GM19025 (cell line): ENCODE results near the gene HMCN2.
"Not testable (repeated sequence)": the region's sequence is repeated elsewhere in the genome, so short reads cannot be mapped to it uniquely, and the experiment has no call there.

Experiments
- ATAC-seq: cut with Tn5 transposase; IDR thresholded peaks from one replicate; pipeline ENCODE4 v1.9.1; 2021; ENCODE audit warnings: mild to moderate bottlenecking, low read depth, moderate library complexity; ENCODE audit not compliant: unreplicated experiment

HMCN2 gene

GRCh38 chr9:130327070-130327780, 61.7 kb downstream of the HMCN2 start:
- ATAC-seq = no peak

DNA sequence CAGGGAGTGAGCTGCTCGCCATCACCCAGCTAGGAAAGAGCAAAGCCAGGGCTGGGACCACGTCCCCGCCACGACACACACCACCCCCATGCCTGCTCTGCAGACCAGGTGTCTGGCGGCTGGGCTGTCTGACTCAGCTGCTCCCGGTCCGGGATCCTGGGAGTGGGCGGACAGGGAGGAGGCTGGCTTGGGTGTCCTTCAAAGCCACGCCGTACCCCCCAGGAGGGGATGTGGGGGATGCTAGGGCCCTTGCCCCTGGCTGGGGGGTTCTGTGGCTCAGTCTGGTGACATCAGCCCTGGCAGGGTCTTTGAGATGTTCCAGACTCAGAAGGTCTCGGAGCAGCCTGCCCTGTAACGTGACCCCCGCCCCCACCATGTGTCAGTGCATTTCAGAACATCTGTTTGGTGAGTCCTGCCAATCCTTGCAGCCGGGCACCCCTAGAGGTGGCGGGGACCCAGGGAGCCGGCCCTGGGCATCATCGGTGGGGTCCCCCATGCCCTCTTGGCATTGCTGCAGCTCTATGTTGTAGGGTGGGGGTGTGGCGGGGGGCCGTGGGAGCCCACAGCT, 62.3 kb downstream of the HMCN2 start:
- ATAC-seq = no peak

GRCh38 chr9:130328349-130328801, 62.8 kb downstream of the HMCN2 start:
- ATAC-seq = no peak

GRCh38 chr9:130329061-130329460, 63.5 kb downstream of the HMCN2 start:
- no peak for ATAC-seq

DNA sequence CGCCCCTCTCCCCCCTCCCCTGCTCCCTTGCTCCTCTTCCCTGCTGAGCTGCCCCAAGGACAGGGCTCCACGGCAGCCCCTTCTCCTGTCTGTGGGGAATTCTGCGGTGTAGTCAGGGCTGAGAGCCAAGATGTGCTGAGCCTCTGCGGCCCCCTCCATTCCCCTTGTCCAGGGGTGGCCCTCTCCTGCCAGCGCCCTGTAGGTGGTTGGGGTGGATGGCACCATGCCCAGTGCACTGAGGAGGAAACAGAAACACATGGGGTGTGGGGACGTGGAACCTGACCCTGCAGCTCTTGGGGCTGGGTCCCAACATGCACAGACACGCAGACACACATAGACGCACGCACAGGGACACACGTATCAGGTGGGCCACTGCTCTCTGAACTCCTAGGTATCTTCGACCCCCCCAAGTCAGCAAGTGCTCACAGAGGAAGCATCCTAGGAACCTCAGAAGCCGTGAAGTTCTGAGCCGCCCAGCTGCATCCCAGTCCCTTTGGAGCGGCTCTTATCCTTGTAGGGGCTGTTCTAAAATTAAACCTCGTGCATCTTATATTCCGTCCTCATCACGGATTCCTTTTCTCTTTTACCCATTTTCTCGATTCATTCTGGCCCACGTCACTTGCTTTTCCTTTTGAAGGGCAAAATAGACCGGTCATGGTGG, 64.8 kb downstream of the HMCN2 start:
- ATAC-seq = no peak

- ATAC-seq = no peak
These were observed 65.5 kb downstream of the HMCN2 start for GRCh38 chr9:130331061-130331460.

- no peak for ATAC-seq
These were observed 66.0 kb downstream of the HMCN2 start for GRCh38 chr9:130331573-130331972.

- ATAC-seq = no peak
These were observed 66.9 kb downstream of the HMCN2 start for GRCh38 chr9:130332384-130332926.

DNA sequence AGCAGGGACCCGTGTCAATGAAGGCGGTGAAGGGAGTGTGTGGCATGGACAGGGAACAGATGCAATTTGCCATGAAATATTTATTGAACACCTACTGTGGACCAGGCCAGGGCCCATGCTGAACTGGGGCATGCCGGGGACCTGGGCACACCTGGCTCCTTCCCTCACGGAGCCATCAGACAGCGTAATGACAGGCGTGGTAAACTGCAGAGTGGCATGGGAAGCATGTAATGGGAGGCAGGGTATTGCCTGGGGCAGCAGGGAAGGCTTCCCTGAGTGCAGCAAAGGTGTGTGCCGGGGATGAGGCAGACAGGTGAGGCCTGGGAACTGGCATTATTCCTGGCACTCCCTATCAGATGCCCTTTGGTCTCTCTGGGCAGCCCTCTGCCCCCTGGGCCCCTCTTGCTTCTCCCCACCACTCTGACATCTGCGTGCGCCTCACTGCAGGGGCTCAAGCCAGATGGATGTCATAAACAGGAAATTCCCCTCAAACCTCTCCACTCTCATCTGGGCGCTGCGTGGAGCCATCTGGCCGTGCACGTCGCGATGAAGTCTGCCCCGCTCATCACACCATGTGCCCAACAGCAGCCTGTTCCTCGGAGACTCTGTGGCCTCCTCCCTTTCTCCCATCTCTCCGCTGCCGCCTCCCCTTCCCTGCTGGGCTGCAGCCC, 67.6 kb downstream of the HMCN2 start:
- no peak for ATAC-seq

DNA sequence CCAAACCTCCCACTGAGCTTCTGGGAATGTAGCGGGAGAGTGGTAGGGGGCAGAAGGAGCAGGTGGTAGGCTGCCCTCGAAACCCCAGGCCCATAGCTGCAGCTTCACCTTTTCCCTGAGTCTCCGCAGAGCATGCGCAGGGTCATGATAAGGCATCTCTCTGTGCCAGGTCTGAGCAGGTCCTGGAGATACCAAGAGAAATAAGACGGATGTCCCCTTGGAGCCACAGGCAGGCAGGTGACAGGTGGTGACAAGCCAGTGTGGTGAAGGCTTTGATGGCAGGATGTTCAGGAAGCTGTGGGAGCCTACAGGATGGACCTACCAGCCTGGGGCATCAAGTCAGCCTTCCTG, 68.1 kb downstream of the HMCN2 start:
- no peak for ATAC-seq

- ATAC-seq = no peak
These were observed 69.4 kb downstream of the HMCN2 start for GRCh38 chr9:130334915-130335314.

GRCh38 chr9:130336027-130336610, 70.6 kb downstream of the HMCN2 start:
- no peak for ATAC-seq

DNA sequence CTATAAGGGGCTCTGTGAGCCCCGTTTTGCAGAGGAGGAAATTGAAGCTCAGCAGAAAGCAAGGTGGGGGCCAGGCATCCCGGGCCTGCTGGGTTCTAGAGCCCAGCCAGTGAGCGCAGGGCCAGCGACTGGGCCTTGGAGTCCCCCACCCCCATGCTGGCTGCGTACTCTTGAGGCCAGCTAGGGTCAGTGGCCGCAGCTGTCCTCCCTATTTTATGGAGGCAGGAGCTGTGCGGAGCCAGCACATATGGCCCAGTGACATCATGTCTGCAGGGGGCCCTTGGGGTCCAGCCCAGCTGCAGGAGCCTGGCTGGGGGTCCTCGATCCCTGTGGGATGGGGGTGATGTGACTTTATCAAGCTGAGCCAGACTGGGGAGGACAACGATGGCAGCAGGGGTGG, 71.3 kb downstream of the HMCN2 start:
- ATAC-seq = no peak

DNA sequence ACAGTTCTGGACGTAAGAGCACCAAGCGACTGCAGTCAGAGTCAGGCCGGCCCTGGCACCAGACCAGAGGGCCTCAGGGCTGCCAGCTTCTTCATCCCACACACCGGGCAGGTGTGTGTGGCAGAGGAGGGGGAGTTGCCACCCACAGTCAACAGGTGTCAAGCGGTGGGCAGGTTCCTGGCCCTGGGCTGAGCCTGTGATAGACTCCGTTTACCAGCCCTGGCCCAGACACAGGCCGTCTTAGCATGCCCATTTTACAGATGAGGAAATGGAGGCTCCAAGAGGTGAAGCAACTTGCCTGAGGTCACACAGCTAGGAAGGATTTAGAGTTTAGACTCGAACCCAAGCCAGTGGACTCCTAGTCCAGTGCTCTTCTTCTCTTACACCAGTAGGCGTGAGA, 71.8 kb downstream of the HMCN2 start:
- no peak for ATAC-seq

DNA sequence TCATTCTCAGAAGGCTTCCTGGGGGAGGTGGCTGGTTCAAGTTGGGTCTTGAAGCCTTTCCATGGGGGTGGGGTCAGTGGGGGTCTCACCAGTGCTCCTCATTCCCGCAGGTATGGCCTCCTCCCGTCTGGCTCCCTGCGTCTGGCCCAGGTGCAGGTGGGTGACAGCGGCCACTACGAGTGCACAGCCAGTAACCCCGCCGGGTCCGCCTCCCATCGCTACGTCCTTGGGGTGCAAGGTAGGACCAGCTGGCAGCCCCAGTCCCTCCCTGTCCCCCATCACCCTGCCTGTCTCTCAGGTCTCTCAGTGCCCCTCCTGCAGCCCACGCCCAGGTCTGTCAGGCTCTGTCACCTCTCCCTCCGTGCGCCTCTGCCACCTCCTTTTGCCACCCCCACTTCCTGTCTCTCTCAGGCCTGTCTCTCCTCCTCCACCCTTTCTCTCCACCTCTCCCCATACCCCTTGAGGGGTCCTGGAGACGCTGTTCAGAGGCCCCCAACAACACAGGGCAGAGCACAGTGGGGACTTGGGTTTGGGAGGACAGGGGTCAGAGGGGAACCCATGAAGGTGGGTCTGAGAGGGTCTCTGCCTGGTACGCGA, 72.3 kb downstream of the HMCN2 start:
- ATAC-seq = no peak

DNA sequence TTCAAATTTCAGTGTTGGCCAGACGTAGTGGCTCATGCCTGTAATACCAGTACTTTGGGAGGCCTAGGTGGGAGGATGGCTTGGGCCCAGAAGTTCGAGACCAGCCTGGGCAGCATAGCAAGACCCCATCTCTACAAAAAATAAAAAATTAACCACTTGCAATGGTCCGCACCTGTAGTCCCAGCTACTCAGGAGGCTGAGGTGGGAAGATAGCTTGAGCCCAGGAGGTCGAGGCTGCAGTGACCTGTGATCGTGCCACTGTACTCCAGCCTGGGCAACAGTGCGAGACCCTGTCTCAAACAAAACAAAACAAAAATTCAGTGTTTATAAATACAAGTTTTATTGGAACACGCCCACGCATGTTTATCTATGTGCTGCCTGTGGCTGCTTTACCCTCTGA, 73.3 kb downstream of the HMCN2 start:
- not testable (repeated sequence) for ATAC-seq

GRCh38 chr9:130339306-130339705, 73.7 kb downstream of the HMCN2 start:
- no peak for ATAC-seq

DNA sequence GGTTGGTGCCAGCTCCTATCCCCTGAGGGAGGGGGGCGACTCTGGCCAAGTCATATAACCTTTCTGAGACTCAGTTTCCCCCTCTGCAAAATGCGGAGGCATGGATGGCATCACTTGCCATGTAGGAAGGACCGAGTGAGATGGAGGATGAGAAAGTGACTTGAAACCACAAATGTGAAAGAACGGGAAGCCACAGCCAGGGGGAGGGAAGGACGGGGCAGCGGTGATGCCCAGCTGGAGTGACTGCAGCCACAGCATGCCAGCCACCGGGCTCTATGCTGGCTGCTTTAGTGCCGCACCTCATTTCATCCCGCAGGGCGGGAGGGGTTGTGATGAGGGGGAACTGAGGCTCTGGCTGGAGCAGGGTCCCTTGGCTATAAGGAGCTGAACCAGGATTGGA, 74.5 kb downstream of the HMCN2 start:
- ATAC-seq = no peak

- ATAC-seq = not testable (repeated sequence)
These were observed 75.0 kb downstream of the HMCN2 start for GRCh38 chr9:130340557-130340956.

GRCh38 chr9:130341128-130341527, 75.6 kb downstream of the HMCN2 start:
- ATAC-seq = no peak
